Activated gamma-delta T cell (primary cell): Measurements from ENCODE around the gene AGPAT2.

Experiments used
- DNase-seq: peaks from one replicate; lab custom pipeline; 2025; lab: John Stamatoyannopoulos, UW

AGPAT2 gene

DNA sequence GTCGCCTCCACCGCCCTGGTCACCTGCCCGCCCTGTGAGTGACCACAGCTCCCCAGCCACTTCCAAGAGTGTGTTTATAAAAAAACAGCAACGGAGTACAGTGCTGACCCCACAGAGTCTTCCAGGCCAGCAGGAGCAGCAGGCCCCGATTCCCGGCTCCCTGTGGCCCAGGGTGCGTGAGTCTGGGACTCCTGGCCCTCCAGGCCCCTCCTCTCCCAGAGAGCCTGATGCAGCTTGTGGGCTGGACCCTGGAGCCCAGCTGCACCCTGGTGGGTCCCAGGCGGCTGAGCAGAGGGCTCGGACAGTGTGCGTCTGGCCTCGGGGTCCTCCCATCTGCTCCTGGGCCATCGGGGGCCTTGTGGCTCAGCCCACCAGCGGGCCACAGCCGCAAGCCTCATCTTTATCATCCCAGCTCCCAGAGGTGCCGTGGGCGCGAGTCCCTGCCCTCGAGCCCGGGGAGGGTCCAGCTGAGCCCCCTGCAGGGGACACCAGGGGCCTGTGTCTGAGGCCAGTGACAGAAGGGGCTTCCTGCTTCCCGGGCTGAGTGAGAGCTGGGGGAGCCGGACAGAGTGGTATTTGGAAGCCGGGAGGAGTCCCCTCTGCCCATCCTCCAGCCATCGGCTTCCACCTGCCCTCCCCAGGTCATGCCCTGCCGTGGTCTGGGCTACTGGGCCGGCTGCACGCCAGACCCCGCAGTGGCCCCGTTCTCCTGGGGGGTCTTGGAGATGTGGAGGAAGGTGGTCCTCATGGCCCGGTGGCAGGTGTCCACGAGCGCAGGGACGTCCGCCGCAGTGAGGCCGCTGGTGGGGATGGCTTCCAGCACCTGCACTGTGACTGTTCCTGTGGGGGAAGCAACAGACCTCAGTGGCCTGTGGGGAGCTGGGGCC lies 13.9 kb downstream of the AGPAT2 start:
- DNase-seq, result no peak

DNA sequence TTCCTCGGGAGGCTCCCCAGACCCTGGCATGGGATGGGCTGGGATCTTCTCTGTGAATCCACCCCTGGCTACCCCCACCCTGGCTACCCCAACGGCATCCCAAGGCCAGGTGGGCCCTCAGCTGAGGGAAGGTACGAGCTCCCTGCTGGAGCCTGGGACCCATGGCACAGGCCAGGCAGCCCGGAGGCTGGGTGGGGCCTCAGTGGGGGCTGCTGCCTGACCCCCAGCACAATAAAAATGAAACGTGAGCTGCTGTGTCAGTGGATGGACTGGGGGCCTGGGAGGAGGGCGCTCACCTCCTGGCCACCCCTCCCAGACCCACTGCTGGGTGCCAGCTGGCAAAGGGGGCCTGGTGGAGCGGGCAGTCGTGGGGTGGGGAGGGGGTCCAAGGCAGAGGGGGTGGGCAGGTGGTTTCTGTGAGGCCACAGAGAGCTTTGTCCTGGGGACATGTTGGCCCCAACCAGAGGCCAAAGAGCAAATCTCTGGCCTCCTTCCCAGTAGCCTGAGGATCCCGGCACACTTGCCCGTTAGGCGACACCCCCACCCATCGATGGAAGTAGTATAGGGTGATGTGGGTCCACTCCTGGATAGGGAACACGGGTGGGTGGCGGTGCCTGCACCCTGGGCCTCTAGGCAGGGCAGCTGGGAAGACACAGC lies 14.7 kb downstream of the AGPAT2 start:
- no peak for DNase-seq

DNA sequence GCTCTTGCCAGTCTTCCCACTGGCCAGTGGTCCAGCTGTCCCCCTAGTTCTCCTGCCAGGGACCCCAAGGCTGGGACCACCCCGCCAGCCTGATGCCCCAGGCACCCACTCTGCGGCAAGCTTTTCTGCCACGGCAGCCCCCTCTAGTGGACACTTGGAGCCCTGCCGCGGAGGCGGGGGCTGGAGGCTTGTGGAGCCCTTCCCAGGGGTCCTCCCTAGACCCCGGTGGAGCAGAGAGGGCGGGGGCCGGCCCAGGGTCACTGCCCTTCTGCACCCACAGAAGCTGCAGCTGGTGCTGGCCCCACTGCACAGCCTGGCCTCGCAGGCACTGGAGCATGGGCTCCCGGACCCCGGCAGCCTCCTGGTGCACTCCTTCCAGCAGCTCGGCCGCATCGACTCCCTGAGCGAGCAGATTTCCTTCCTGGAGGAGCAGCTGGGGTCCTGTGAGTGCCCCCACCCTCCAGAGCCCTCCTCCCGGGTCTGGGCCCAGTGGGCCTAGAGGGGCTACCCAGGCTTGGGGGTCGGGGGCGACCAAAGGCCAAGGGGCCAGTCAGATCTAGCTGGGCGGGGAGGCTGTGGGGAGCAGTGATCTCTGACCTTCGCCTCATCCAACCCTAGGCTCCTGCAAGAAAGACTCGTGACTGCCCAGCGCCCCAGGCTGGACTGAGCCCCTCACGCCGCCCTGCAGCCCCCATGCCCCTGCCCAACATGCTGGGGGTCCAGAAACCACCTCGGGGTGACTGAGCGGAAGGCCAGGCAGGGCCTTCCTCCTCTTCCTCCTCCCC lies 15.4 kb downstream of the AGPAT2 start:
- DNase-seq, result no peak

DNA sequence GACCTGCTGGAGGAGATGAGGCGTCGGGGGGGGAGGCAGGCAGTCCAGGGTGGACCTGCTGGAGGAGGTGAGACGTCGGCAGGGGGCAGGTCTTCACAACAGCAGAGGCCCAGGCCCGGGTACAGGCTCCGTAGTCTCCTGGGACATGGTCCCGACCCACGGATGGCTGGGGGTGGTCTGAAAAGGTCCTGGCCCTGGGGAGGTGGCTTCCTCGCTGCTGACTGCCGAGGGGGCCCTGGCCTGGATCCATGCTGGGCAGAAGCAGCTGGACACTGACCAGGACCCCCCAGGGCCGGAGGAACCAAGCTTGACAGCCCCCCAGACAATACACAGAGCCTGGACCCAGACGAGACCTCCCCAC lies 16.0 kb downstream of the AGPAT2 start:
- DNase-seq, result no peak

DNA sequence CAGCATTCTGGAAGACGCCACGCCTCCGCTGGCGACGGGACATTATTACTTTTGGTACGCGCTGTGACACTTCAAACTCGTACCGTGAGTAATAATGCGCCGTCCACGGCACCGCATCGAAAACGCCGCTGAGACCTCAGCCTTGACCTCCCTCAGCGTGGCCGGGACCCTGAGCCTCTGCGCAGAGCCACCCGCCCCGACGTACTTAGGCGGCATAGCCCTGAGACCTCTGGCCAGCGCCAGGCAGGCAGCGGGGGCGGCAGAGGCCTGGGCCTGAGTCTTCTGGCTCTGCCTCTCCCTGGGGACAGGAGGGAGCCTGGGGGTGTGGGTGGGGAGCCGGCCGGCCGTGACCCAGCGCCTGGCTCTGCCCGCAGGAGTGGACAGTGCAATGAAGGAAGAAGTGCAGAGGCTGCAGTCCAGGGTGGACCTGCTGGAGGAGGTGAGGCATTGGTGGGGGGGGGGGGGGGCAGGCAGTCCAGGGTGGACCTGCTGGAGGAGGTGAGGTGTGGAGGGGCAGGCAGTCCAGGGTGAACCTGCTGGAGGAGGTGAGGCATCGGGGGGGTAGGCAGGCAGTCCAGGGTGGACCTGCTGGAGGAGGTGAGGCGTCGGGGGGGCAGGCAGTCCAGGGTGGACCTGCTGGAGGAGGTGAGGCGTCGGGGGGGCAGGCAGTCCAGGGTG lies 16.5 kb downstream of the AGPAT2 start:
- DNase-seq, result no peak

DNA sequence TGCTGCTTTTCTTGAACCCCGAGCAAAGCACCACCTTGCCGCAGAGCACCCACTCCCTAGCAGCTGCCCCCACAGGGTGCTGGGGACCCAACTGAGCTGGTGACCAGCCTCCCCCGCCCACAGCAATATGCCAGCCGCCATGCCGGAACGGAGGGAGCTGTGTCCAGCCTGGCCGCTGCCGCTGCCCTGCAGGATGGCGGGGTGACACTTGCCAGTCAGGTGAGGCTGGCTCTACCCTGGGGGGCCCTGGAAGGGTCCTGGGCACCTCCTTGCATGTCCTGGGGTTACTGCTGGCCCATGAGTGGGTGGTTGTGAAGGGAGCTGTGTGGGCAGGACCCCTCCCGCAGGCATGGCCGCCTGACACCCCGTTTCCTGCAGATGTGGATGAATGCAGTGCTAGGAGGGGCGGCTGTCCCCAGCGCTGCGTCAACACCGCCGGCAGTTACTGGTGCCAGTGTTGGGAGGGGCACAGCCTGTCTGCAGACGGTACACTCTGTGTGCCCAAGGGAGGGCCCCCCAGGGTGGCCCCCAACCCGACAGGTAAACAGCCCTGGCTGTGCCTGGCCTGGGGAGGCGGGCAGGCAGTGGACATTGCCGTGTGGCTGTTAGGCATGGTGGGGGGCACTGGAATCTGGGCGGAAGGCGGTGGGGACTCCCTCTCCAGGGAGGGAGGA lies 17.3 kb downstream of the AGPAT2 start:
- no peak for DNase-seq

DNA sequence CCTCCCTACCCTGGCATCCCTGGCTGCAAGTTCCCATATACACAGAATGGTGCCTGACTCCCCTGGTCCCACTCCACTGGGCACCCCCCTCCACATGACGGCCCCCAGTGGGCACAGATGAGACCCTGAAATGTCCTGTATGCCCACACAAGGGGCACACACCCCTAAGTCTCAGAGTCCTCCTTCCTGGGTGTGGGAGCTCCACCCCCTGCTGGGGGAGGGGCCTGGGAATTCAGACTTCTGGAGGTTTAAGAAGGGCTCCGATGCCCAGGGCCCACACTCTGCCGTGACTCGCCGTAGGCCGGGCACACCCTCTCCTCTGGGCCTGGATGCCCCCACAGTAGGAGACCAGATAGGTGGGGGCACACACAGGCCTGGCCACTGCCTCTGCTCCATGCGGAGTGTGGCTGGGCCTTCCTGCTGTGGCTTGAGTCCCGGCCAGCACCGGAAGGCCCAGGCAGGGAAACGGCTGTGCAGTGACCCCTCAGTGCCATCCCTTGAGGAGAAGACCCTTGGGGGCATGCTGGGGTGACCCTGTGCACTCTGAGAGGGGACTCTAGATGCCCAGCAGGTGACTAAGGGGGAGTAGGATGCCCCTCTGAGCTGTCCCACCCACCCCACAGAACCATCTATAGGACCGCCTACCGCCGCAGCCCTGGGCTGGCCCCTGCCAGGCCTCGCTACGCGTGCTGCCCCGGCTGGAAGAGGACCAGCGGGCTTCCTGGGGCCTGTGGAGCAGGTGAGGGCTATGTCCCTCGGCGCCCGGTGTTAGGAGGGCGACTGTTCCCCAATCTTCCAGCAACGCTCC lies 18.1 kb downstream of the AGPAT2 start:
- no peak for DNase-seq

DNA sequence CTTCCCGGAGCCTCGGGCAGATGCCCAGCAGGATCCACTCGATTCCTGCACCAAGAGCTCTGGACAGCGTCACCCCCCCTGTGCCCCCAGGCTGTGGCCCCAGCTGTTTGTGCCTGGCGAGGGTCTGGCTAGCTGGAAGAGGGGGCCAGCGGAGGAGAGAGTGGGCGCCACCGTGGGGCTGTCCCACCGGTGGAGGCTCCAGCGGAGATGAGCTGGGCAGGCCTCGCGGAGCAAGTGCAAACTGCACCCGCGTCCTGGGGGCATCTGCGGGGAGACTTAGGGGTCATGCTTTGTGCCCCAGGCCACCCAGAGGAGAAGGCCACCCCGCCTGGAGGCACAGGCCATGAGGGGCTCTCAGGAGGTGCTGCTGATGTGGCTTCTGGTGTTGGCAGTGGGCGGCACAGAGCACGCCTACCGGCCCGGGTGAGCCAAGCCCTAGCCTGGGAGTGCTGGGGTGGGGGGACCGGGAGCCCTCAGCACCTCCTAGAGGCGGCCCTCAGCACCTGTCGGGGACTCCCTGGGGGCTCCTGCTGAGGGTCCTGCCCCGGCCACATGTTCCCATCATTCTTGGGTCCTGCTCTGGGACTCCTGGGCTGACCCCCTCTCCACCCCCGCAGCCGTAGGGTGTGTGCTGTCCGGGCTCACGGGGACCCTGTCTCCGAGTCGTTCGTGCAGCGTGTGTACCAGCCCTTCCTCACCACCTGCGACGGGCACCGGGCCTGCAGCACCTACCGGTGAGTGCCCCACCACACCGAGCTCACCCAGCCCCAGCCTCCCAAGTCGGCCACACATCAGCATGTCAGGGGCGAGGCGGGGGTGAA lies 19.1 kb downstream of the AGPAT2 start:
- no peak for DNase-seq

DNA sequence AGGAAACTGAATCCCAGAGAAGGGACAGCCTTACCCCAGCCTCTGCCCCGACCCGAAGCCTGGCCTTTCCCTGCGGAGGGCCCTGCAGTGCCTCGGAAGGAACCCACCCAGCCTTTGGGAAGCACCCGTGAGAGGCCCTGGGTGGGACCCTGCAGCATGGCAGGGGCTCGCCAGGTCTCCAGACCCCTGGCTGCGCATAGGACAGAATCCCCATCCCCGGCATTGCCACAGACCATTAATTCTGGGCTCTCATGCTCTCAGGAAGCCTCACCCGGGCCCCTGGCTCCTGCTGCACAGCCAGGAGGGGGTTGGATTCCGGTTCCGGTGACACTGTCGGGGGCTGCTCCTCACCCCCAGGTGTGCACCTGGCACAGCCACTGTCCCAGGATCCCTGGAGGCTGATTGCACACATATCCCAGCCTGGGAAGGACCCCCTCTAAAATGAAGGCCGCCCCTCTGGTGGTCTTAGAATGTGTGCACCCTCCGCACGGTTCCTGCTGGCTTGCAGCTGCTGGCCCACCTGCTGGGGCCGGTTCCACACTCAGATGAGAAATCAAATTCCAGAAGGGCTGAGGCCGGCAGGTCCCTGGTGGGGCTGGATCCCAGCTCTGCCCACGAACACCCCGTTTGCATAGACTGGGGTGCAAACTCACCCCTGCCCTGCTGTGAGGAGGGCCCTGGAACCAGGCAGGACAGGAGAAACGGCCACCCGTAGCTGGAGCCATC lies 19.9 kb downstream of the AGPAT2 start:
- no peak for DNase-seq

DNA sequence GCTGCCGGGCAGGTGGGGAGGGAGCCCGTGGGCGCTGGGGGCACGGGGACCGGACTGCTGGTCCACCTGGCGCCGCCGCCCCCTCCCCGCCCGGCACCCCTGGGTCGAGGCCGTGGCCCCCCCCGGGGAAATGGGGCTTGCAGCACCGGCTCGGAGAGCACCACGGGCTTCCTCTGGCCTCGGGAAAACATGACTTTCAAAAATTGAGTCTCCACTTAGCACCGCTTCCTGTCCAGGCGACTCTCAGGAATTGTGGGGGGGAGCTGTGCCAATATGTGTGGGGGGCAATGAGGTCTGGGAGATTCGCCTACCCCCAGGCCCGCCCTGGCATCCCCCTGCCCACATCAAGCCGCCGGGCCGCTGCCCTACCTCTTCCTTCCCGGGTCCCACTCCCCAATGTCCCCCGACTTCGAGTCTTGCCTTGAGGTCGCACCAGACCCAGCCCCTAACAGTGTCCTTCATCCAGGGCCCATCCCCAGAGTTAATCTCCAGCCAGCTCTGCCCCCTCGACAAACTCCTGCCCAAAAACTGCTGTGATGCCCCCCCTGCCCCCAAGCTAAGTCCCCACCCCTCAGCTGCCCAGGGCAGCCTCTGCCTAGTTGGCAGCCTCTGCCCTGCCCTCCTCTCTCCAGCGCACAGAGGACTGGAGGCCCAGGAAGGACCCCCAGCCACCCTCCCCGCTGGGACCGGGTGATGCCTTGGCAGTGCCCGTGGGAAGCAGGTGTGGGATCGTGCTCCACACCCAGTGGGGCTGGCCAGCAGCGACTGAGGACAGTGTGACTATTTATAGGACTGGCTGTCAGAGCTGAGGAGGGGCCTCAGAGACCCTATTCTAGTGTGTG lies 20.7 kb downstream of the AGPAT2 start:
- DNase-seq, result no peak

DNA sequence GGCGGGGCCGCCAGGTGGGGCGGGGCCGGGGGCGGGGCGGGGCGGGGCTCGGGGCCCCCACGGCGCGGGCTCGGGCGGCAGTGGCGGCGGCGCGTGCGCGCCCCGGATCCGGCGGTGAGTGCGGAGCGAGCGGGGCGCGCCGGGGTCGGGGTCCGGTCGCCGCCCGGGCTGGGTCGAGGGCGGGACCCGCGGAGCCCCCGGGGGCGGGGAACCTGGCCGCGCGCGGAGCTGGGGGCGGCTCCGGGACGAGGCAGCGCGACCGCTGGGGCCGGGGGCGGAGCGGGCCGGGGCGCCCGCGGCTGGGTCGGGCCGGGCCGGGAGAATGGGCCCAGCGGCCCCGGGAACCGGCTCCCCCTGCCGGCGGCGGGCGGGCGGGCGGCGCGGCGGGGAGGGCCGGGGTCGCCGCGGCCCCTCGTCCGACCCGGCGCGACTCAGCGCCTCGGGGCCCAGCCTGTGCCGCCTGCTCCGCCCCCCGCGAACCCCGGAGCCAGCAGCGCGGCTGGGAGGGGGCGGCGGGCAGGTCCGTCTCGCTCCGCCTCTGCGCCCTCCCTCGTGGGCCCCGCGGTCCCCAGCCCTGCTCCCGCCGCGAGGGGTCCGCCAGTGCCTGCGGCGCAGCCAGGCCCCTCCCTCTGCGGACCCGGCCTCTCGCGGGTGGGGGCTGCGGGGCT lies 21.4 kb downstream of the AGPAT2 start:
- peak; percentile 32 for DNase-seq

DNA sequence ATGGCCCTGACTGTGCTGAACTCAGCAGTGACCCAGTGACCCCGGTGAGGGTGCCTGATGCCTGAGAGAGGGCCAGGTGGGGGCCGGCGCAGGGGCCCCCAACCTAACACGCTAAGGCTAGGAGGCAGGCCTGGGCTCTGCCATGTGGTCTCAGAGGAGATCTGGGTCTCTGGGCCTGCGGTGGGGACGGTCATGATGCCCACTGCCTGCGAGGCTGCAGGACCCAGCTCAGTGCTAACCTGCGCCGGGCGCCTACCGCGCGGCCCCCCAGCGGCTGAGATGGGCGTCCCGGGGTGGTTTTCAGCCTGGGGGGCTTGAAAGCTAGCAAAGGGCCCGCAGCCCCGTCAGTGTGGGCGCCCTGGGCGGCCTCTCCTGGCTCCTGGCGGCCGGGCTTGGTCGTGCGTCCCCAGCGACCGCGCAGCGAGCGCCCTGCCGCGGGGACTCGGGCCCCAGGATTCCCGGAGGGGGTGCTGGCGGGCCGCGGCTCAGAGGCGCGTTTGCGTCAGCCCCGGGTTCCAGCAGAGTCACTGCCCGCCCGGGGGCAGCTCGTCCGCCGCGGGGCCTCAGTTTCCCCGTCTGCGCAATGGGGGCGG lies 22.1 kb downstream of the AGPAT2 start:
- DNase-seq, result no peak

DNA sequence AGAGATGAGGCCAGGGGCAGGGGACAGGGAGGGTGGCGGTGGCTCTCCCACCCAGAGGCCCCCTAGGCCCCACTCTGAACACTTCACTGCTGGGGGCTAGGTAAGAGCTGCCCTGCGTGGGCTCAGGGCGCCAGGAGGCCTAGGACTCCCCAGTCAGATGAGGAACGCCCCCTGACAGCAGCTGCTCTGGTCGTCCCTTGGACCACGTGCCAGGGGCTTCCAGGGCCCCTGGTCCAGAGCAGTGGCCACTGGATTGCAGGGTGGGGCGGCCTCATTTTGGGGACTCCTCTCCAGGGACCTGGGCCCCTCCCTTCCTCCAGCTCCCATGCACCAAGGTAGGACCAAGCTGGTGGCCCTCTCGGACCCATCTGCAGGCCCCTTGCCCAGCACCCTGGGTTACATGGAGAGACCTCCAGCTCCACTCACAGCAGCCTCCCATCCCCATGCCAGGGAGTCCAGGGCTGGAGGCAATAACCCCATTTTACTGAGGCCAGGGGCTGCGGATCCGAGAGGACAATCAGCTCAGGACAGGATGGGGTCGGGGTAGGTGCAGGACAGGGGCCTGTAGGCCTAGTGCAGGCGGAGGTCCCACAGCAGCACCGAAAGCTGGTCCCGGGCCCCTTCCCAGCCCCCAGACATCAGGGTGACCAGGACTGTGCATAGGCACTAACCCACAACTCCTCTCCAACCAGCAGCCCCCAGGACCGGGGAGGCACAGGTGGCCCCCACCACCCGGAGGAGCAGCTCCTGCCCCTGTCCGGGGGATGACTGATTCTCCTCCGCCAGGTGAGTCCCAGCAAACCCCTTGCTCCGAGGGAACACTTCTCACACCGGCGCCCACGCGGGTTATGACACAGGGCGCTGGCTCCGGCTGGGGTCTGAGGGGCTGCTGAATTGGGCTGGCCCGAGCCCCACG lies 23.0 kb downstream of the AGPAT2 start:
- no peak for DNase-seq

DNA sequence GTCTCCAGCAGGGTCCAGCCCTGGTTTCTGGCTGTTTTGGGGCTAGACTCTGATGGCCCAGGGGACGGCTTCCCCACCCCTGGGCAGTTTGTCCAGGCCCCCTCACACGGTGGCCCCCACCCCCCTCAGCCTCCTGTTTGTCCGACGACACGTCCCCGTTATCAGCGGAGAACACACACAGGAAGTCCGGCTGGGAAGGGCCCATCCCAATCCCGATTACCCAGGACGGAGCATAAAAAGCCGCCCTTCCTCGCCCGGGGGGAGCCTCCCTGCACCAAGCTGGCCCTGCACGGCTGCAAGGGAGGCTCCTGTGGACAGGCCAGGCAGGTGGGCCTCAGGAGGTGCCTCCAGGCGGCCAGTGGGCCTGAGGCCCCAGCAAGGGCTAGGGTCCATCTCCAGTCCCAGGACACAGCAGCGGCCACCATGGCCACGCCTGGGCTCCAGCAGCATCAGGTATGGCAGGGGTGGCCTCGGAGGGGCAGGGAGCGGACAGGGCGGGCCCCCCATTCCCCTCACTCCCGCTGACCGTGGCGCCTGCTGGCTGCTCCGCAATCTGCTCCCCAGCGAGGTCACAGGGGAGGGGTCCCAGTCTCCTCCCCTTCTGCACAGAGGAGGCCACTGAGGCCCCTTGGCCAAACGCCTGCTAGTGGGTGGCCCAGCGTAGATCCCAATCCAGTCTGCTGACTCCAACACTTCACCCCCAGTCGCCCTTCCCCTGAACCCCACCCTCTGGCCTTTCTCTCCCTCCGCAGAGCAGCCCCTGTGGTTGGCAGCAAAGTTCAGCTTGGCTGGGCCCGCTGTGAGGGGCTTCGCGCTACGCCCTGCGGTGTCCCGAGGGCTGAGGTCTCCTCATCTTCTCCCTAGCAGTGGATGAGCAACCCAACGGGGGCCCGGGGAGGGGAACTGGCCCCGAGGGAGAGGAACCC lies 24.3 kb downstream of the AGPAT2 start, which contains the start of gene EGFL7:
EGFL7 (plus strand) TSS at position 261 of the 926 bp plus-strand sequence. CDS start 5,367 bp downstream, outside the sequence.
- DNase-seq, result no peak

DNA sequence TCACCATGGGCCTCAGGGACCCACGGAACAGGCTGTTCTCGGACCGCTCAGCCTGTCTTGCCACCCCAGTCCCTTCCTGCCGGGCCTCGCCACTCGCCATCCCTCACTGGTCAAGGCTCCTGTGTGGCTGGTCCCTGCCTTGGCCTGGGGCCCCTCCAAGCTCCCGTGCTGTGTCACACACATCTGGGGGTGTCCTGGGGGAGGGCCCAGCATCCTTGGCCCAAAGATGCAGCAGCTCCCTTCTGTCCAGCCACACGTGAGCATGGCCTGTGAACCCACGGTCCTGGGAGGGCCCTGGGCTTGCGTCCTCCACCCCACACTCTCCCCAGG lies 25.0 kb downstream of the AGPAT2 start:
- DNase-seq, result no peak
